ENCODE results near the gene TRIM26.

DNA sequence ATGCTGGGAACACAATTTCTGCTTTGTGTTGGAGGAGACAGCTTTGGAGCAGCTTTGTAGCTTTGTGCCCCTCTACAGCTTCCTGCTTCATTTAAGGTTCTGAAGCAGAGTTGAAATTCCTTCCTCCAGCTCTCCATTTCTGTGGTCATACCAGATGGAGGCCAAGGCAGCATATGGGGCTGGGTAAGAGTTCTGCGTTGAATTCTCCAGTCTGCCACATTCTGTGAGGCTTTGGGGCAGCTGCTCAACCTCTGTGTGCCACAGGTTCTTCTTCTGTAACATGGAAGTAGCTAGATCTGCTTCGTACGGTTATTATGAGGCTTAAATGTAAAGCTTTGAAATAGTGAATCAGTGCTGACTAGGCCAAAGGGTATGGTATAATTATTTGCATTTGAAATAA, 2.9 kb upstream of the TRIM26 start:
- TF ChIP-seq, protein P1, sequence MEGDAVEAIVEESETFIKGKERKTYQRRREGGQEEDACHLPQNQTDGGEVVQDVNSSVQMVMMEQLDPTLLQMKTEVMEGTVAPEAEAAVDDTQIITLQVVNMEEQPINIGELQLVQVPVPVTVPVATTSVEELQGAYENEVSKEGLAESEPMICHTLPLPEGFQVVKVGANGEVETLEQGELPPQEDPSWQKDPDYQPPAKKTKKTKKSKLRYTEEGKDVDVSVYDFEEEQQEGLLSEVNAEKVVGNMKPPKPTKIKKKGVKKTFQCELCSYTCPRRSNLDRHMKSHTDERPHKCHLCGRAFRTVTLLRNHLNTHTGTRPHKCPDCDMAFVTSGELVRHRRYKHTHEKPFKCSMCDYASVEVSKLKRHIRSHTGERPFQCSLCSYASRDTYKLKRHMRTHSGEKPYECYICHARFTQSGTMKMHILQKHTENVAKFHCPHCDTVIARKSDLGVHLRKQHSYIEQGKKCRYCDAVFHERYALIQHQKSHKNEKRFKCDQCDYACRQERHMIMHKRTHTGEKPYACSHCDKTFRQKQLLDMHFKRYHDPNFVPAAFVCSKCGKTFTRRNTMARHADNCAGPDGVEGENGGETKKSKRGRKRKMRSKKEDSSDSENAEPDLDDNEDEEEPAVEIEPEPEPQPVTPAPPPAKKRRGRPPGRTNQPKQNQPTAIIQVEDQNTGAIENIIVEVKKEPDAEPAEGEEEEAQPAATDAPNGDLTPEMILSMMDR (IDR thresholded peaks at IDR 0.05) = no peak
- TF ChIP-seq POLR2A (IDR thresholded peaks at IDR 0.05) = no peak
